ENCODE measurements around the gene DIO1.

Gene DIO1

DNA sequence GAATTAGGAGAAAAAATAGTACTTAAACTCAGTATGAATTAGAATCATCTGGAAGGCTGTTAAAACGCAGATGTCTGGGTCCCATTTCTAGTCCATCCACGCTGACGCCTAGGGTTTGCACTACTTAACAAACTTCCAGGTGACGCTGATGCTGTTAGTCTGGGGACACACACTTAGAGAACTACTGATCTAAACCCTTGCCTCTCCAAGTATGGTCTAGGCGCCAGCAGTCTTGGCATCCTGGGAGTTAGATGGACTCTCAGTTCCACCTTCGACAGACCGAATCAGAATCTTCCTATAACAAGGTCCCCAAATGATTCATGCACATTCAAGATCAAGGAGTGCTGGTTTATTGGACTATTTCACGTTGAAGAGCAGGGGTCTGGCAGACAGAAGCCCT, 11.5 kb downstream of the DIO1 start:
- DNase-seq (ENCODE audit: low spot score): no peak
- ChIA-PET CTCF (no interaction called here), POLR2A (ENCODE audit: low non-redundant PET) (no interaction called here)
- no peak overlapping the region for H3K27ac ChIP-seq
- TF ChIP-seq, protein P1, sequence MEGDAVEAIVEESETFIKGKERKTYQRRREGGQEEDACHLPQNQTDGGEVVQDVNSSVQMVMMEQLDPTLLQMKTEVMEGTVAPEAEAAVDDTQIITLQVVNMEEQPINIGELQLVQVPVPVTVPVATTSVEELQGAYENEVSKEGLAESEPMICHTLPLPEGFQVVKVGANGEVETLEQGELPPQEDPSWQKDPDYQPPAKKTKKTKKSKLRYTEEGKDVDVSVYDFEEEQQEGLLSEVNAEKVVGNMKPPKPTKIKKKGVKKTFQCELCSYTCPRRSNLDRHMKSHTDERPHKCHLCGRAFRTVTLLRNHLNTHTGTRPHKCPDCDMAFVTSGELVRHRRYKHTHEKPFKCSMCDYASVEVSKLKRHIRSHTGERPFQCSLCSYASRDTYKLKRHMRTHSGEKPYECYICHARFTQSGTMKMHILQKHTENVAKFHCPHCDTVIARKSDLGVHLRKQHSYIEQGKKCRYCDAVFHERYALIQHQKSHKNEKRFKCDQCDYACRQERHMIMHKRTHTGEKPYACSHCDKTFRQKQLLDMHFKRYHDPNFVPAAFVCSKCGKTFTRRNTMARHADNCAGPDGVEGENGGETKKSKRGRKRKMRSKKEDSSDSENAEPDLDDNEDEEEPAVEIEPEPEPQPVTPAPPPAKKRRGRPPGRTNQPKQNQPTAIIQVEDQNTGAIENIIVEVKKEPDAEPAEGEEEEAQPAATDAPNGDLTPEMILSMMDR (conservative IDR thresholded peaks at IDR 0.05; ENCODE audit: low read depth): no peak

DNA sequence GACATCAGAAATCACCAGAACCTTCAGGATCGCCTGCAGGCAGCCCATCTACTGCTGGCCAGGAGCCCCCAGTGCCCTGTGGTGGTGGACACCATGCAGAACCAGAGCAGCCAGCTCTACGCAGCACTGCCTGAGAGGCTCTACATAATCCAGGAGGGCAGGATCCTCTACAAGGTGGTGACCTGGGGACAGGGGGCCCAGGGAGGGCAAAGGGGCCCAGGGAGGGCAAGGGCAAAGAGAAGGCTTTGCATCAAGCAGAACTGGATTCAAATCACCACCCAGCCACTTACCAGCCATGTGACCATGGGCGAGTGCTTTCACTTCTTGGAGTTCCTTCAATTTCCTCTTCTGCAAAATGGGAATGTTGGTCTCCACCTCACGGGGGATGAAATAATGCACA, 12.1 kb downstream of the DIO1 start:
- CTCF ChIA-PET: no interaction called here
- no peak overlapping the region for H3K27ac ChIP-seq

GRCh38 chr1:53909946-53910345, 16.0 kb downstream of the DIO1 start:
- CTCF ChIA-PET: no interaction called here
- TF ChIP-seq, protein P1 (conservative IDR thresholded peaks at IDR 0.05; ENCODE audit: low read depth): no peak
- peak; percentile 36 for DNase-seq (ENCODE audit: low spot score)
- no peak overlapping the region for H3K27ac ChIP-seq
- POLR2A ChIA-PET (ENCODE audit: low non-redundant PET): no interaction called here

More for the DNA sequence above, 12.1 kb downstream of the DIO1 start:
- TF ChIP-seq, protein P1 (conservative IDR thresholded peaks at IDR 0.05; ENCODE audit: low read depth): no peak
- POLR2A ChIA-PET (ENCODE audit: low non-redundant PET): no interaction called here
- DNase-seq (ENCODE audit: low spot score): no peak

DNA sequence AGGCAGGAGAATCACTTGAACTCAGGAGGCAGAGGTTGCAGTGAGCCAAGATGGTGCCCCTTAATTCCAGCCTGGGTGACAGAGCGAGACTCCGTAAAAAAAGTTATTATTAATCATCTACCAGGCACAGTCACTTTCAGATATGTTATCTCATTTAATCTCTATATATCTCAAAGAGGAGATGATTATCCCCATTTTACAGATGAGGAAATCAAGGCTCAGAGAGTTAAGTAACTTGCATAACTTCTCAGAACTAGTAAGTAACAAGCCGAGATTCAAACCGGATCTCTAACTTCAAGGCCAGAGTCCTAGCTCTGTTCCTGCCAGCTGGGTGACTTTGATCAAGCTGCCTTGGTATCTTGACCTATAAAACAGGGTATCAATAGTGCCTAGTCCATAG, 17.5 kb downstream of the DIO1 start:
- TF ChIP-seq, protein P1 (conservative IDR thresholded peaks at IDR 0.05; ENCODE audit: low read depth): no peak
- H3K27ac ChIP-seq: no peak overlapping the region
- DNase-seq (ENCODE audit: low spot score): no peak
- ChIA-PET CTCF (interaction anchor here (0.5 kb wide), 1 partner anchor 43 kb away, joined by 4 read pairs; no protein-coding TSS in a partner anchor), POLR2A (ENCODE audit: low non-redundant PET) (no interaction called here)

- CTCF ChIA-PET: no interaction called here
- no peak for DNase-seq (ENCODE audit: low spot score)
- no peak overlapping the region for H3K27ac ChIP-seq
- POLR2A ChIA-PET (ENCODE audit: low non-redundant PET): no interaction called here
- TF ChIP-seq, protein P1 (conservative IDR thresholded peaks at IDR 0.05; ENCODE audit: low read depth): no peak
Observed at GRCh38 chr1:53913352-53914033, 19.5 kb downstream of the DIO1 start.

DNA sequence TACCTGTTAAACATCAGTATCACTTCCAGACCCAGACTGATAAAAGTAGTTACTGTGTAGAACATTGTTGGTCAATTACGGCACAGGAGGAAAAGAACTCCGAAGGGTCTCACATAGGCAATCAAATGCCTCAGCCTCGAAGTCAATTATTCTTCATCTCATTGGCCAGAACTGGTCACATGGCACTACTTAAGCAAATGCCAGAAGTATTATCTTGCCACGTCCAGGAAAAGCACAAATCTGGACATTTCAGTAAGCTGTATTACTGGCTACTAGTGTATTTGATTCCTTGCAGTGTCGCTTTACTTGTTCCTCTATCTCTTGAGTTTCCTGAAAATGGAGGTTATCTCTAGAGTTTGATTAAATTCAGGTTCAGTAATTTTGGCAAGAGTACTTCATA, 24.4 kb downstream of the DIO1 start:
- TF ChIP-seq, protein P1 (conservative IDR thresholded peaks at IDR 0.05; ENCODE audit: low read depth): no peak
- POLR2A ChIA-PET (ENCODE audit: low non-redundant PET): no interaction called here
- H3K27ac ChIP-seq: no peak overlapping the region
- no peak for DNase-seq (ENCODE audit: low spot score)
- CTCF ChIA-PET: no interaction called here

Measured in RWPE1 (cell line).